DOHH2 (cell line): ENCODE results near the gene THSD7A.

Source experiments
- H3F3A ChIP-seq: fragments of 200-600 bp; sonication (generic), shearing (Covaris generic); 2 replicates; pipeline ENCODE4 v1.6.0; 2016; ENCODE audit warnings: antibody characterized with exemption, mild to moderate bottlenecking; ENCODE audit not compliant: control insufficient read depth, insufficient read depth
- H3K27ac ChIP-seq: fragments of 200-600 bp; sonication (generic); 2 replicates; pipeline ENCODE4 v1.5.1; 2014; ENCODE audit warnings: low read depth, mild to moderate bottlenecking, low read length, moderate library complexity
- H3K27me3 ChIP-seq: fragments of 200-600 bp; sonication (generic); 2 replicates; pipeline ENCODE4 v1.6.1; 2014; ENCODE audit warnings: mild to moderate bottlenecking, low read length, mixed read lengths; ENCODE audit not compliant: control insufficient read depth
- H3K36me3 ChIP-seq: fragments of 200-600 bp; sonication (generic); 2 replicates; pipeline ENCODE4 v1.6.1; 2014; ENCODE audit warnings: mild to moderate bottlenecking, low read length, moderate library complexity, mixed read lengths; ENCODE audit not compliant: control insufficient read depth
- H3K4me1 ChIP-seq: fragments of 200-600 bp; sonication (generic); 2 replicates; pipeline ENCODE4 v1.6.1; 2014; ENCODE audit warnings: mild to moderate bottlenecking, low read length, mixed read lengths; ENCODE audit not compliant: control insufficient read depth
- H3K4me2 ChIP-seq: fragments of 200-600 bp; sonication (generic); 2 replicates; pipeline ENCODE4 v1.6.0; 2014; ENCODE audit warnings: mild to moderate bottlenecking, low read length, moderate library complexity
- H3K4me3 ChIP-seq: fragments of 200-600 bp; sonication (generic); 2 replicates; pipeline ENCODE4 v1.5.1; 2014; ENCODE audit warnings: mild to moderate bottlenecking, low read length, mixed read lengths
- H3K79me2 ChIP-seq: fragments of 200-600 bp; sonication (generic); 2 replicates; pipeline ENCODE4 v1.6.1; 2014; ENCODE audit warnings: mild to moderate bottlenecking, low read length, mixed read lengths; ENCODE audit not compliant: control insufficient read depth
- H3K9me2 ChIP-seq: fragments of 200-600 bp; sonication (generic); replicated peaks from 2 replicates; pipeline ENCODE4 v1.6.1; 2014; ENCODE audit warnings: mild to moderate bottlenecking, low read length, mixed read lengths; ENCODE audit not compliant: control insufficient read depth
- H3K9me3 ChIP-seq: fragments of 200-600 bp; sonication (generic); 2 replicates; pipeline ENCODE4 v1.6.1; 2014; ENCODE audit warnings: antibody characterized with exemption, low read length, mixed read lengths; ENCODE audit not compliant: control insufficient read depth, insufficient read depth
- H4K20me1 ChIP-seq: fragments of 200-600 bp; sonication (generic); 2 replicates; pipeline ENCODE4 v1.6.0; 2014; ENCODE audit warnings: low read depth, mild to moderate bottlenecking, antibody characterized with exemption, low read length, moderate library complexity; ENCODE audit not compliant: control insufficient read depth, insufficient read depth
- CTCF ChIP-seq: fragments of 200-600 bp; sonication (generic); IDR thresholded peaks from one replicate; pipeline ENCODE4 v1.5.1; 2014; ENCODE audit warnings: antibody characterized with exemption, mild to moderate bottlenecking, low read depth, low read length; ENCODE audit not compliant: poor library complexity, severe bottlenecking
- EZH2phosphoT487 ChIP-seq: fragments of 200-600 bp; sonication (generic); IDR thresholded peaks from 2 replicates; pipeline ENCODE4 v1.6.1; 2017; ENCODE audit warnings: borderline replicate concordance, mild to moderate bottlenecking, antibody characterized with exemption, low read length, moderate library complexity, mixed read lengths

The THSD7A gene

GRCh38 chr7:11469028-11469745 is 362.8 kb downstream of the THSD7A start:
- TF ChIP-seq EZH2phosphoT487 (no peak), CTCF (no peak)
- Histone ChIP-seq H3K36me3 (no peaks in the 10 kb centered on the region), H3K9me3 (no peaks in the 10 kb centered on the region), H3K27ac (no peak overlapping the region), H3K27me3 (no peaks in the 10 kb centered on the region), H4K20me1 (no peaks in the 10 kb centered on the region), H3K4me2 (no peak overlapping the region), H3F3A (no peaks in the 10 kb centered on the region), H3K4me1 (no peaks in the 10 kb centered on the region), H3K79me2 (no peaks in the 10 kb centered on the region), H3K9me2 (no peaks in the 10 kb centered on the region), H3K4me3 (no peak overlapping the region)

- Histone ChIP-seq H3F3A (no peaks in the 10 kb centered on the region), H3K36me3 (no peaks in the 10 kb centered on the region), H3K79me2 (no peaks in the 10 kb centered on the region), H4K20me1 (no peaks in the 10 kb centered on the region), H3K4me1 (no peaks in the 10 kb centered on the region), H3K9me2 (no peaks in the 10 kb centered on the region), H3K9me3 (no peaks in the 10 kb centered on the region), H3K4me3 (no peak overlapping the region), H3K27ac (no peak overlapping the region), H3K4me2 (no peak overlapping the region), H3K27me3 (no peaks in the 10 kb centered on the region)
- no peak for TF ChIP-seq EZH2phosphoT487
Observed at GRCh38 chr7:11466517-11467105, 365.4 kb downstream of the THSD7A start.

- TF ChIP-seq CTCF: no peak
- no peak for TF ChIP-seq EZH2phosphoT487
- Histone ChIP-seq H3K36me3 (no peaks in the 10 kb centered on the region), H3K27ac (no peak overlapping the region)
Observed at GRCh38 chr7:11464624-11465023, 367.4 kb downstream of the THSD7A start.

GRCh38 chr7:11461946-11462345 is 370.1 kb downstream of the THSD7A start:
- no peaks in the 10 kb centered on the region for H4K20me1 ChIP-seq
- H3K4me2 ChIP-seq: no peak overlapping the region
- H3K27me3 ChIP-seq: no peaks in the 10 kb centered on the region
- H3K79me2 ChIP-seq: no peaks in the 10 kb centered on the region
- no peak overlapping the region for H3K27ac ChIP-seq
- no peaks in the 10 kb centered on the region for H3K9me3 ChIP-seq
- H3K36me3 ChIP-seq: no peaks in the 10 kb centered on the region
- TF ChIP-seq CTCF (no peak), EZH2phosphoT487 (no peak)
- H3F3A ChIP-seq: no peaks in the 10 kb centered on the region
- H3K4me1 ChIP-seq: no peaks in the 10 kb centered on the region
- H3K4me3 ChIP-seq: no peak overlapping the region
- no peaks in the 10 kb centered on the region for H3K9me2 ChIP-seq

More at GRCh38 chr7:11464624-11465023, 367.4 kb downstream of the THSD7A start:
- H3K9me2 ChIP-seq: no peaks in the 10 kb centered on the region
- H3K4me1 ChIP-seq: no peaks in the 10 kb centered on the region
- H3K4me3 ChIP-seq: no peak overlapping the region
- no peak overlapping the region for H3K4me2 ChIP-seq
- no peaks in the 10 kb centered on the region for H3F3A ChIP-seq
- H3K27me3 ChIP-seq: no peaks in the 10 kb centered on the region
- no peaks in the 10 kb centered on the region for H3K9me3 ChIP-seq
- H4K20me1 ChIP-seq: no peaks in the 10 kb centered on the region
- H3K79me2 ChIP-seq: no peaks in the 10 kb centered on the region
